IMR-90 (cell line): Measurements from ENCODE around the gene LINGO1. TPM values are rescaled to one million over a fixed set of nuclear protein-coding genes. Genes with fewer than 3 reads are reported as not detected.

Source experiments
- ATAC-seq: fragments of 200-7000 bp; cut with Tn5 transposase; 2 replicates; pipeline ENCODE4 v1.9.1; 2020; ENCODE audit warnings: low read depth, mild to moderate bottlenecking, moderate library complexity
- BruUV-seq: library from RNA; stranded (reverse); fragments of 400-500 nt; replicated peaks from 2 replicates; lab custom pipeline; 2021; lab: Mats Ljungman, UMichigan
- CTCF ChIA-PET: fragments of 300-600 bp; formaldehyde crosslinking; extraction: SDS; loops from one replicate; lab custom pipeline; 2021; ENCODE audit warnings: antibody characterized with exemption; lab: Yijun Ruan, JAX
- POLR2A ChIA-PET: fragments of 300-600 bp; sonication (Branson Sonifier 250); formaldehyde crosslinking; loops from one replicate; lab custom pipeline; 2022; ENCODE audit warnings: antibody characterized with exemption; ENCODE audit not compliant: unreplicated experiment; lab: Charles Lee
- DNase-seq: peaks from one replicate; pipeline ENCODE4 v3.0.0; 2013
- H2AFZ ChIP-seq: replicated peaks from 2 replicates; pipeline ENCODE3; 2013; ENCODE audit warnings: low read length, mild to moderate bottlenecking; ENCODE audit not compliant: poor library complexity
- H2AK5ac ChIP-seq: 2 replicates; pipeline ENCODE4 v1.6.1; 2013; ENCODE audit warnings: low read depth, low read length, inconsistent platforms
- H2AK9ac ChIP-seq: replicated peaks from 2 replicates; pipeline ENCODE3; 2013; ENCODE audit warnings: mild to moderate bottlenecking, low read depth, low read length, moderate library complexity; ENCODE audit not compliant: poor library complexity
- H2BK120ac ChIP-seq: 2 replicates; pipeline ENCODE4 v1.6.1; 2013; ENCODE audit warnings: low read depth, low read length, inconsistent platforms
- H2BK15ac ChIP-seq: 3 replicates; pipeline ENCODE4 v1.6.1; 2013; ENCODE audit warnings: low read depth, low read length, inconsistent platforms
- H2BK20ac ChIP-seq: 2 replicates; pipeline ENCODE4 v1.6.1; 2013; ENCODE audit warnings: low read depth, mild to moderate bottlenecking, inconsistent platforms, low read length, moderate library complexity
- H2BK5ac ChIP-seq: 2 replicates; pipeline ENCODE4 v1.6.1; 2013; ENCODE audit warnings: mild to moderate bottlenecking, low read depth, low read length, inconsistent platforms; ENCODE audit not compliant: poor library complexity, severe bottlenecking
- H3K14ac ChIP-seq: replicated peaks from 2 replicates; pipeline ENCODE4 v1.6.1; 2013; ENCODE audit warnings: low read depth, low read length, inconsistent platforms
- H3K18ac ChIP-seq: 2 replicates; pipeline ENCODE4 v1.6.1; 2013; ENCODE audit warnings: low read depth, low read length, control low read depth
- H3K23ac ChIP-seq: 2 replicates; pipeline ENCODE4 v1.6.1; 2013; ENCODE audit warnings: low read depth, low read length, inconsistent platforms
- H3K27ac ChIP-seq: 2 replicates; pipeline ENCODE4 v1.5.1; 2013; ENCODE audit warnings: mild to moderate bottlenecking, control low read depth, low read length; ENCODE audit not compliant: insufficient read depth
- H3K27me3 ChIP-seq: 2 replicates; pipeline ENCODE4 v1.6.1; 2013; ENCODE audit warnings: low read length; ENCODE audit not compliant: control insufficient read depth, insufficient read depth
- H3K36me3 ChIP-seq: 2 replicates; pipeline ENCODE4 v1.6.1; 2013; ENCODE audit warnings: low read length, mixed read lengths; ENCODE audit not compliant: control insufficient read depth, insufficient read depth
- H3K4ac ChIP-seq: 2 replicates; pipeline ENCODE4 v1.6.1; 2013; ENCODE audit warnings: low read depth, low read length, inconsistent platforms
- H3K4me1 ChIP-seq: 2 replicates; pipeline ENCODE4 v1.6.1; 2013; ENCODE audit warnings: low read length, mixed read lengths; ENCODE audit not compliant: control insufficient read depth, insufficient read depth
- H3K4me2 ChIP-seq: 2 replicates; pipeline ENCODE4 v1.6.1; 2013; ENCODE audit warnings: low read depth, mild to moderate bottlenecking, control low read depth, low read length, moderate library complexity
- H3K4me3 ChIP-seq: 2 replicates; pipeline ENCODE4 v1.5.1; 2013; ENCODE audit warnings: low read depth, mild to moderate bottlenecking, control low read depth, low read length, moderate library complexity; ENCODE audit not compliant: insufficient read depth
- H3K56ac ChIP-seq: 2 replicates; pipeline ENCODE4 v1.6.1; 2013; ENCODE audit warnings: low read length, inconsistent platforms; ENCODE audit not compliant: insufficient read depth; ENCODE audit errors: extremely low read depth
- H3K79me1 ChIP-seq, 2 experiments: 2 replicates each; pipeline ENCODE4 v1.6.1; 2013; ENCODE audit warnings: low read length in 2 of 2, inconsistent platforms in 1 of 2, low read depth in 1 of 2
- H3K9ac ChIP-seq: 2 replicates; pipeline ENCODE4 v1.6.1; 2013; ENCODE audit warnings: low read depth, low read length, control low read depth
- H3K9me1 ChIP-seq: 2 replicates; pipeline ENCODE4 v1.6.1; 2013; ENCODE audit warnings: low read length, inconsistent platforms; ENCODE audit not compliant: insufficient read depth
- H3K9me3 ChIP-seq: 2 replicates; pipeline ENCODE4 v1.6.1; 2013; ENCODE audit warnings: low read length; ENCODE audit not compliant: control insufficient read depth, insufficient read depth
- H4K20me1 ChIP-seq: 2 replicates; pipeline ENCODE4 v1.6.1; 2013; ENCODE audit warnings: low read length, inconsistent platforms; ENCODE audit not compliant: insufficient read depth
- H4K5ac ChIP-seq: 2 replicates; pipeline ENCODE4 v1.6.1; 2013; ENCODE audit warnings: mild to moderate bottlenecking, low read depth, low read length, control low read depth
- H4K8ac ChIP-seq, 2 experiments: 2 replicates each; pipeline ENCODE4 v1.6.1; 2013; ENCODE audit warnings: low read depth in 2 of 2, low read length in 2 of 2, control low read depth in 1 of 2, inconsistent platforms in 1 of 2
- H4K91ac ChIP-seq: 2 replicates; pipeline ENCODE4 v1.6.1; 2013; ENCODE audit warnings: low read depth, low read length, inconsistent platforms; ENCODE audit not compliant: insufficient read depth
- BHLHE40 ChIP-seq: fragments of 150-350 bp; IDR thresholded peaks from 2 replicates; pipeline ENCODE4 v1.6.1; 2016; ENCODE audit warnings: mild to moderate bottlenecking, low read depth, low read length
- CEBPB ChIP-seq: IDR thresholded peaks from 2 replicates; pipeline ENCODE4 v1.6.1; 2012; ENCODE audit warnings: low read depth, low read length, improper control_type of control experiment
- CHD1 ChIP-seq: IDR thresholded peaks from 2 replicates; pipeline ENCODE4 v1.6.1; 2012; ENCODE audit warnings: low read depth, low read length, improper control_type of control experiment
- MAZ ChIP-seq: IDR thresholded peaks from 2 replicates; pipeline ENCODE4 v1.6.1; 2012; ENCODE audit warnings: low read depth, mild to moderate bottlenecking, low read length, improper control_type of control experiment, moderate library complexity, borderline replicate concordance
- MXI1 ChIP-seq: IDR thresholded peaks from 2 replicates; pipeline ENCODE4 v1.6.1; 2012; ENCODE audit warnings: low read depth, mild to moderate bottlenecking, low read length, moderate library complexity, borderline replicate concordance
- RAD21 ChIP-seq: IDR thresholded peaks from 2 replicates; pipeline ENCODE4 v1.6.1; 2012; ENCODE audit warnings: low read length, improper control_type of control experiment
- RCOR1 ChIP-seq: IDR thresholded peaks from 2 replicates; pipeline ENCODE4 v1.6.1; 2012; ENCODE audit warnings: mild to moderate bottlenecking, low read length, improper control_type of control experiment; ENCODE audit not compliant: insufficient replicate concordance
- RFX5 ChIP-seq: IDR thresholded peaks from 2 replicates; pipeline ENCODE4 v1.8.0; 2012; ENCODE audit warnings: low read depth, mild to moderate bottlenecking, low read length, moderate library complexity
- SMC3 ChIP-seq: fragments of 150-350 bp; IDR thresholded peaks from 2 replicates; pipeline ENCODE4 v1.6.1; 2016; ENCODE audit warnings: low read depth, mild to moderate bottlenecking, antibody characterized with exemption, low read length, moderate library complexity
- WGBS, 2 experiments: methylation state at CpG; one replicate each; pipeline versions ENCODE4 v1.1.5 to v1.1.7; 2013; ENCODE audit warnings: missing lambda C conversion rate in 2 of 2; ENCODE audit not compliant: insufficient read length in 1 of 2; ENCODE audit errors: extremely low coverage in 2 of 2; 5-methylcytosine and 5-hydroxymethylcytosine counted together
- dilution Hi-C: fragments of 300-500 bp; cut with HindIII; formaldehyde crosslinking; loops from one replicate; pipeline ENCODE4 v1.14.3; 2018; ENCODE audit warnings: low sequenced_read_pairs; ENCODE audit not compliant: unreplicated experiment
- in situ Hi-C: fragments of 300-500 bp; cut with MboI; formaldehyde crosslinking; loops from 3 replicates; pipeline ENCODE4 v1.14.3; 2019; ENCODE audit warnings: low sequenced_read_pairs, inconsistent platforms, mixed read lengths
- intact Hi-C: fragments of 100-400 bp; cut with micrococcal nuclease; formaldehyde crosslinking; loops from 2 replicates; pipeline ENCODE4 v1.10.0; 2022
- polyA plus RNA-seq, 3 experiments: library from polyadenylated mRNA; depleted of rRNA; stranded (reverse); fragments of >200 nt; gene quantifications; 2 replicates each; pipeline ENCODE4 v1.2.3, GENCODE V29; 2012; ENCODE audit warnings: low replicate concordance in 1 of 3
- total RNA-seq: library from RNA; depleted of rRNA; stranded (reverse); fragments of >200 nt; gene quantifications from 2 replicates; pipeline ENCODE4 v1.2.3, GENCODE V29; 2012
- TF ChIP-seq, protein P1 (sequence below): conservative IDR thresholded peaks from 2 replicates; pipeline ENCODE4 v1.5.1; 2012; ENCODE audit warnings: mild to moderate bottlenecking, low read depth, low read length, improper control_type of control experiment
- TF ChIP-seq, protein P2 (sequence below): fragments of 150-350 bp; IDR thresholded peaks from 2 replicates; pipeline ENCODE4 v1.6.1; 2017; ENCODE audit warnings: mild to moderate bottlenecking, antibody characterized with exemption, low read length, low read depth

LINGO1 gene
- total and polyA plus RNA-seq, 2 of the 4 experiments (the other 2 are of a cell fraction): 0.05 TPM; not detected in 1

- BruUV-seq: no TSS peak
- ChIA-PET POLR2A (no interaction called here), CTCF (no interaction called here)
- H3K9ac ChIP-seq: no peak overlapping the region
- no peak overlapping the region for H2AK5ac ChIP-seq
- no CpG with 5 or more reads among the region's 6 CpGs for WGBS, 2 experiments
- no peak overlapping the region for H2BK15ac ChIP-seq
- no peak overlapping the region for H4K8ac ChIP-seq
- H3K14ac ChIP-seq: no peak overlapping the region
- intact Hi-C loops: no loop called here
- H3K4me1 ChIP-seq: no peaks in the 10 kb centered on the region
- H3K27me3 ChIP-seq: peaks cover 70% of the 10 kb centered on the region
- H3K4ac ChIP-seq: no peak overlapping the region
- no peak overlapping the region for H3K23ac ChIP-seq
- H3K27ac ChIP-seq: no peak overlapping the region
- no peaks in the 10 kb centered on the region for H4K20me1 ChIP-seq
- no peak overlapping the region for H3K18ac ChIP-seq
- H2AK9ac ChIP-seq: no peak overlapping the region
- in situ Hi-C loops: no loop called here
- no peak overlapping the region for H2BK20ac ChIP-seq
- no peak overlapping the region for H2AFZ ChIP-seq
- DNase-seq (no peak), ATAC-seq (no peak)
- H3K56ac ChIP-seq: no peak overlapping the region
- no peak overlapping the region for H2BK120ac ChIP-seq
- H4K5ac ChIP-seq: no peak overlapping the region
- no peak overlapping the region for H4K91ac ChIP-seq
- peaks cover 2% of the 10 kb centered on the region; the same call in 1 of the 2 replicates for H3K9me3 ChIP-seq
- H3K9me1 ChIP-seq: no peaks in the 10 kb centered on the region; the same call in 1 of the 2 replicates
- H2BK5ac ChIP-seq: no peak overlapping the region
- no peak overlapping the region for H3K4me2 ChIP-seq
- dilution Hi-C loops: no loop called here
- TF ChIP-seq, protein P1, sequence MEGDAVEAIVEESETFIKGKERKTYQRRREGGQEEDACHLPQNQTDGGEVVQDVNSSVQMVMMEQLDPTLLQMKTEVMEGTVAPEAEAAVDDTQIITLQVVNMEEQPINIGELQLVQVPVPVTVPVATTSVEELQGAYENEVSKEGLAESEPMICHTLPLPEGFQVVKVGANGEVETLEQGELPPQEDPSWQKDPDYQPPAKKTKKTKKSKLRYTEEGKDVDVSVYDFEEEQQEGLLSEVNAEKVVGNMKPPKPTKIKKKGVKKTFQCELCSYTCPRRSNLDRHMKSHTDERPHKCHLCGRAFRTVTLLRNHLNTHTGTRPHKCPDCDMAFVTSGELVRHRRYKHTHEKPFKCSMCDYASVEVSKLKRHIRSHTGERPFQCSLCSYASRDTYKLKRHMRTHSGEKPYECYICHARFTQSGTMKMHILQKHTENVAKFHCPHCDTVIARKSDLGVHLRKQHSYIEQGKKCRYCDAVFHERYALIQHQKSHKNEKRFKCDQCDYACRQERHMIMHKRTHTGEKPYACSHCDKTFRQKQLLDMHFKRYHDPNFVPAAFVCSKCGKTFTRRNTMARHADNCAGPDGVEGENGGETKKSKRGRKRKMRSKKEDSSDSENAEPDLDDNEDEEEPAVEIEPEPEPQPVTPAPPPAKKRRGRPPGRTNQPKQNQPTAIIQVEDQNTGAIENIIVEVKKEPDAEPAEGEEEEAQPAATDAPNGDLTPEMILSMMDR: no peak
- TF ChIP-seq RAD21 (no peak), RCOR1 (no peak), MAZ (no peak), CHD1 (no peak), SMC3 (no peak), MXI1 (no peak), CEBPB (no peak), RFX5 (no peak), BHLHE40 (no peak)
- TF ChIP-seq, protein P2, sequence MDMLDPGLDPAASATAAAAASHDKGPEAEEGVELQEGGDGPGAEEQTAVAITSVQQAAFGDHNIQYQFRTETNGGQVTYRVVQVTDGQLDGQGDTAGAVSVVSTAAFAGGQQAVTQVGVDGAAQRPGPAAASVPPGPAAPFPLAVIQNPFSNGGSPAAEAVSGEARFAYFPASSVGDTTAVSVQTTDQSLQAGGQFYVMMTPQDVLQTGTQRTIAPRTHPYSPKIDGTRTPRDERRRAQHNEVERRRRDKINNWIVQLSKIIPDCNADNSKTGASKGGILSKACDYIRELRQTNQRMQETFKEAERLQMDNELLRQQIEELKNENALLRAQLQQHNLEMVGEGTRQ: no peak
- no peaks in the 10 kb centered on the region for H3K36me3 ChIP-seq
- no peaks in the 10 kb centered on the region for H3K79me1 ChIP-seq
- H3K4me3 ChIP-seq: no peak overlapping the region
Measured at GRCh38 chr15:77658304-77658703, 25.6 kb upstream of the LINGO1 start.
